ENCODE measurements around the gene ARG1. TPM values are rescaled to one million over a fixed set of nuclear protein-coding genes. Genes with fewer than 3 reads are reported as not detected.

The ARG1 gene
- total RNA-seq, 1 donor from 2014 or later, result not detected

GRCh38 chr6:131545317-131545716 is 27.7 kb upstream of the ARG1 start:
- Mint-ChIP-seq H3K36me3 (no peaks in the 10 kb centered on the region), H3K9me3 (peaks cover 17% of the 10 kb centered on the region), H3K4me1 (peaks cover 15% of the 10 kb centered on the region), H3K27ac (no peak overlapping the region), H3K27me3 (ENCODE audit: low read depth) (no peaks in the 10 kb centered on the region), H3K4me3 (no peak overlapping the region)
- DNase-seq (ENCODE audit: low spot score in 2 of 2, unreplicated experiment in 2 of 2), result no peak
- no peak for TF ChIP-seq CTCF (IDR thresholded peaks at IDR 0.05; ENCODE audit: unreplicated experiment)

GRCh38 chr6:131547488-131547887 is 25.5 kb upstream of the ARG1 start:
- Mint-ChIP-seq H3K27me3 (ENCODE audit: low read depth) (no peaks in the 10 kb centered on the region), H3K4me3 (no peak overlapping the region), H3K27ac (no peak overlapping the region), H3K9me3 (peaks cover 13% of the 10 kb centered on the region), H3K36me3 (no peaks in the 10 kb centered on the region), H3K4me1 (peaks cover 15% of the 10 kb centered on the region)
- no peak for TF ChIP-seq CTCF (IDR thresholded peaks at IDR 0.05; ENCODE audit: unreplicated experiment)
- no peak for DNase-seq (ENCODE audit: low spot score in 2 of 2, unreplicated experiment in 2 of 2)

- no peak for TF ChIP-seq CTCF (IDR thresholded peaks at IDR 0.05; ENCODE audit: unreplicated experiment)
Measured at GRCh38 chr6:131548441-131548840, 24.6 kb upstream of the ARG1 start.

GRCh38 chr6:131549811-131550210 is 23.2 kb upstream of the ARG1 start:
- DNase-seq (ENCODE audit: low spot score in 2 of 2, unreplicated experiment in 2 of 2), result no peak
- no peak for TF ChIP-seq CTCF (IDR thresholded peaks at IDR 0.05; ENCODE audit: unreplicated experiment)
- Mint-ChIP-seq H3K36me3 (no peaks in the 10 kb centered on the region), H3K27ac (no peak overlapping the region), H3K4me3 (no peak overlapping the region), H3K4me1 (peaks cover 15% of the 10 kb centered on the region), H3K9me3 (peaks cover 5% of the 10 kb centered on the region), H3K27me3 (ENCODE audit: low read depth) (no peaks in the 10 kb centered on the region)

More at GRCh38 chr6:131548441-131548840, 24.6 kb upstream of the ARG1 start:
- H3K27me3 Mint-ChIP-seq (ENCODE audit: low read depth), result no peaks in the 10 kb centered on the region
- peaks cover 8% of the 10 kb centered on the region for H3K9me3 Mint-ChIP-seq
- H3K4me3 Mint-ChIP-seq, result no peak overlapping the region
- peaks cover 15% of the 10 kb centered on the region for H3K4me1 Mint-ChIP-seq
- no peak for DNase-seq (ENCODE audit: low spot score in 2 of 2, unreplicated experiment in 2 of 2)
- H3K27ac Mint-ChIP-seq, result no peak overlapping the region
- H3K36me3 Mint-ChIP-seq, result no peaks in the 10 kb centered on the region

- Mint-ChIP-seq H3K27me3 (ENCODE audit: low read depth) (no peaks in the 10 kb centered on the region), H3K4me1 (peaks cover under 1% of the 10 kb centered on the region), H3K27ac (no peak overlapping the region), H3K4me3 (no peak overlapping the region), H3K36me3 (no peaks in the 10 kb centered on the region), H3K9me3 (peaks cover 5% of the 10 kb centered on the region)
- no peak for DNase-seq (ENCODE audit: low spot score in 2 of 2, unreplicated experiment in 2 of 2)
- no peak for TF ChIP-seq CTCF (IDR thresholded peaks at IDR 0.05; ENCODE audit: unreplicated experiment)
Measured at GRCh38 chr6:131551902-131552301, 21.1 kb upstream of the ARG1 start.

- no peak for DNase-seq (ENCODE audit: low spot score in 2 of 2, unreplicated experiment in 2 of 2)
- Mint-ChIP-seq H3K36me3 (no peaks in the 10 kb centered on the region), H3K27me3 (ENCODE audit: low read depth) (no peaks in the 10 kb centered on the region), H3K27ac (no peak overlapping the region), H3K4me1 (no peaks in the 10 kb centered on the region), H3K9me3 (peaks cover 5% of the 10 kb centered on the region), H3K4me3 (no peak overlapping the region)
- TF ChIP-seq CTCF (IDR thresholded peaks at IDR 0.05; ENCODE audit: unreplicated experiment), result no peak
Measured at GRCh38 chr6:131552572-131552971, 20.5 kb upstream of the ARG1 start.
